ENCODE data around the gene UNK.

- TF ChIP-seq CTCF (IDR thresholded peaks at IDR 0.05): no peak
- no peak for TF ChIP-seq POLR2A (IDR thresholded peaks at IDR 0.05)
Observed at GRCh38 chr17:75835654-75835987, 51.0 kb downstream of the UNK start.
